Measurements from ENCODE around the gene NR3C1. TPM values are rescaled to one million over a fixed set of nuclear protein-coding genes. Genes with fewer than 3 reads are reported as not detected.
"Not testable (repeated sequence)": the region's sequence is repeated elsewhere in the genome, so short reads cannot be mapped to it uniquely, and the experiment has no call there.

Gene NR3C1
- total RNA-seq, 1 donor from 2014 or later = 45.8 TPM

GRCh38 chr5:143337946-143338345, 65.5 kb downstream of the NR3C1 start:
- DNase-seq (ENCODE audit: low spot score) = no peak

DNA sequence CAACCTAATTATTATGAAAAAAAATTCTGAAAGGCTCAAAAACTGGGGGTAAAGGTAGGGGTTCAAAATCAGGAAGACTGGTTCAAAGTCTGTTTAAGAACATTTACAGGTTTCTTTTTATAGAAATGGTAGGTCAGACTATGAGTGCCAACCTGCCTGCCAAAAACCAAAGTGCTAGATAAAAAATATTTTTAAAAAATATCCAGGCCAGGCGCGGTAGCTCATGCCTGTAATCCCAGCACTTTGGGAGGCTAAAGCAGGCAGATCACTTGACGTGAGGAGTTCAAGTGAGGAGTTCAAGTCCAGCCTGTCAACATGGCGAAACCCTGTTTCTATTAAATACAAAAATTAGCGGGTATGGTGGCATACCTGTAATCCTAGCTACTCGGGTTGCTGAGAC, 67.0 kb downstream of the NR3C1 start:
- DNase-seq (ENCODE audit: low spot score) = no peak

DNA sequence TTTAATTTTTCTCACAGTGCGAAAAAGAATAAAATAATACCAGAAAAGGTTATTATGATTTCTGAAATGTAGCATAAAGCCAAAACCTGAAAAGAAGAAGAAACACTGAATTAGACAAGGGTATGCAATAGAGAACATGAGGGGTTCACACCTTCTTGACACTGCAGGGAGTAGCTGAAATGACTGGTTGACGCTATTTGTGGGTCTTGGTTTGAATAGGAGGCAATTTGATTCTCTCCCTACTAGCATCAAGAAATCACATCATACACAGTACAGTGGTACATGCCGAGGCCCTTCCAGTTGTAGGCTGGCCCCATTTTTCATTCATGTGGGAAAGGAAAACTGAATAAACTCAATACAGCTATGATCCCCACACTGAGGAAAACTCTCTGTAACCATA, 68.6 kb downstream of the NR3C1 start:
- no peak for DNase-seq (ENCODE audit: low spot score)

- DNase-seq (ENCODE audit: low spot score) = not testable (repeated sequence)
Observed at GRCh38 chr5:143334380-143334779, 69.1 kb downstream of the NR3C1 start.

GRCh38 chr5:143331956-143332355, 71.5 kb downstream of the NR3C1 start:
- no peak for DNase-seq (ENCODE audit: low spot score)

DNA sequence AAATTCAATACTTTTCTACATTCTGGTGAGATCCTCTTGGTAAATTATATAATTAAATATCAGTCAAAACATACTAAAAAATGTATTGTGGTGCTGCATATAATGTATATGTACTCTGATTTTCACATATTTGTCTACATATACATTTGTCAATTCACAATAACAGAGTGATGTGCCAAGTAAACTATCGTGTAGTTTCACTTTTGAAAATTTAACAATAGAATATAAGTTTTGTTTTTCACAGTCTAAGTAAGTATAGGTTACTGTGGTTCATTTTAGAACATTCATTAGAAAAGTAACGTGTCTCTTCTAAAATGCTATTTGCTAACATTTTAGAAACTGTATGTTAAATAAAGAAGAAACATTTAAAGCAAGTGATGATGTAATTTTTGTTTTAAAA, 73.6 kb downstream of the NR3C1 start:
- no peak for DNase-seq (ENCODE audit: low spot score)

- no peak for DNase-seq (ENCODE audit: low spot score)
Observed at GRCh38 chr5:143328589-143329220, 74.8 kb downstream of the NR3C1 start.

GRCh38 chr5:143325086-143325485, 78.4 kb downstream of the NR3C1 start:
- DNase-seq (ENCODE audit: low spot score) = not testable (repeated sequence)

DNA sequence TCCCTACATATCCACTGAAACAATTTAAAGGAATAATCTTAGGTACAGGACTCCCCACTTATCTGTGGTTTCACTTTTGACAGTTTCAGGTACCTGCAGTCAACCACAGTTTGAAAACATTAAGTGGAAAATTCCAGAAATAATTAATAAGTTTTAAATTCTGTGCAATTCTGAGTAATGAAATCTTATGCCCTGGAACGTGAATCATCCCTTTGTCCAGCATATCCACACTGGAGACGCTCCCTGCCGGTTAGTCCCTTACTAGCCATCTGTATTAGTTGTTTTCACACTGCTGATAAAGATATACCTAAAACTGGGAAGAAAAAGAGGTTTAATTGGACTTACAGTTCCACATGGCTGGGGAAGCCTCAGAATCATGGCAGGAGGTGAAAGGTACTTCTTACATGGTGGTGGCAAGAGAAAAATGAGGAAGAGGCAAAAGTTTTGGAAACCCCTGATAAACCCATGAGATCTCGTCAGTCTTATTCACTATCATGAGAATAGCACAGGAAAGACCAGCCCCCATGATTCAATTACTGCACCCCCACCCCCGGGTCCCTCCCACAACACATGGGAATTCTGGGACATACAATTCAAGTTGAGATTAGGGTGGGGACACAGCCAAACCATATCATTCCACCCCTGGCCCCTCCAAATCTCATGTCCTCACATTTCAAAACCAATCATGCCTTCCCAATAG, 80.4 kb downstream of the NR3C1 start:
- not testable (repeated sequence) for DNase-seq (ENCODE audit: low spot score)

DNA sequence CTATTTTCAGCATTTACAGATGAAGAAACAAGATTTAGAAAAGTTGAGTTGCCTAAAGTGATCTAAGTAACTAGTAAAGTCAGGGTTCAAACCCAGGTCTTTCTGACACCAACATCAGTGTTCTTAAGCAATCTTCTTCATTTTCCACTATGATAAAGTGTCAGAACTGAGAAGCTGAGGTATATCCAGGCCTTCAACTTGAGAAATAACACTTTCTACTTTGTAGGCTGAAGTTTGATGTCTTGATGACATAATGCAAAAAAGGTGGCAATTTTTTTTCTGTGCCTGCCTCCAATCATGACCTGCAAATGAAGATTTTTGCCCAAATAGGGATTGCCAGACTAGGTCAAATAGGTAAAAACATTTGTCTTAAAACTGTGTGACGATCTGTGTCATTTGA, 81.3 kb downstream of the NR3C1 start:
- DNase-seq (ENCODE audit: low spot score) = no peak

DNA sequence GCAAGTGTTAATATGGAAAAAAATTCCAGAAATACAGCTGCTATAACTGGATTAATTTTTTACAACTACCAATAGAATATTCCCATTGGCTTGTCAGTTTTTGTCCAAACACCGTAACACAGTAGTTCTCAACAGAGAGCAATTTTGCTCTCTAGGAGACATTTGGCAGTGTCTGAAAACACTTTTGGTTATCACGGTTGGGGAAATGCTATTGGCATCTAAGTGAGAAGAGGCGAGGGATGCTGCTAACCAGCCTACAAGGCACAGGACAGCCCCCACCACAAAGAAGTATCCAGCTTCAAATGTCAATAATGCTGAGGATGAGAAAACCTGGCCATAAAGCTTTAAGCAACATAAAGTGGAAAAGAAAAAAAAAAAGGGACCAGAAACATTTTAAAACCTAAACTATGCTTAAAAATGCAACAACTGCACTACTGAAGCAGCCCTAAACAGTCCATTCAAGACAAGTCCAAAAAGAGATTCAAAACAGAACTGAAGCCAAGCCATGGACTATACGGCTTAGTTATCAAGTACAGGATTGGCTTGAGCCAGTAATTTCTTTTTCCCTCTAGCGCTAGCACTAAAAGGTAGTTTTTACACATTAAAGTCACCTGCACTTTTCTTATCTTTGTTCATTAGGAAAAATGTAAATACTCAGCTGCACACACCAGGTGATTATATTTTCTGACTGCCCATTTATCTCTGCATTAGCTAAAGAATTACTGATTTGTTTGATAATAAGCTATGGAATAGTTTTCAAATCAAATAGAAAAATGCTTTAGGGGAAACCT, 83.9 kb downstream of the NR3C1 start:
- no peak for DNase-seq (ENCODE audit: low spot score)

GRCh38 chr5:143318833-143319232, 84.7 kb downstream of the NR3C1 start:
- no peak for DNase-seq (ENCODE audit: low spot score)

DNA sequence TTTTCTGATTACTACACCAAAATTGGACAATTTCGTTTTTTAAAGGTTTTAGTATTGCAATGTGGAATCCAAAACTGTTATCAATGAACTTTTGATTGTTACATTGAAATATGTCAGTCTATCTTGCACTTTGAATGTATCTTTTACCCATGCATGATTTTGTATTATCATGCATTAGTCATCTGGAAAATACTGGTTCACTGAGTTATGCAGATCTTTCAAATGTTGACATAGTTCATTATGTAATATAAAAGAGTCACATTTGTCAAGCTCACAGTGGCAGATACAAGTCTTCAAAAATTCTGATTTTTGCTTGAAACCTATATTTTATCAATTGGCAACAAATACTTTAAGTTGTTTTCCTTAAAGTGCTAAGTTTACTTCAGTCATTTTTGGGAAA, 85.2 kb downstream of the NR3C1 start:
- DNase-seq (ENCODE audit: low spot score) = no peak

DNA sequence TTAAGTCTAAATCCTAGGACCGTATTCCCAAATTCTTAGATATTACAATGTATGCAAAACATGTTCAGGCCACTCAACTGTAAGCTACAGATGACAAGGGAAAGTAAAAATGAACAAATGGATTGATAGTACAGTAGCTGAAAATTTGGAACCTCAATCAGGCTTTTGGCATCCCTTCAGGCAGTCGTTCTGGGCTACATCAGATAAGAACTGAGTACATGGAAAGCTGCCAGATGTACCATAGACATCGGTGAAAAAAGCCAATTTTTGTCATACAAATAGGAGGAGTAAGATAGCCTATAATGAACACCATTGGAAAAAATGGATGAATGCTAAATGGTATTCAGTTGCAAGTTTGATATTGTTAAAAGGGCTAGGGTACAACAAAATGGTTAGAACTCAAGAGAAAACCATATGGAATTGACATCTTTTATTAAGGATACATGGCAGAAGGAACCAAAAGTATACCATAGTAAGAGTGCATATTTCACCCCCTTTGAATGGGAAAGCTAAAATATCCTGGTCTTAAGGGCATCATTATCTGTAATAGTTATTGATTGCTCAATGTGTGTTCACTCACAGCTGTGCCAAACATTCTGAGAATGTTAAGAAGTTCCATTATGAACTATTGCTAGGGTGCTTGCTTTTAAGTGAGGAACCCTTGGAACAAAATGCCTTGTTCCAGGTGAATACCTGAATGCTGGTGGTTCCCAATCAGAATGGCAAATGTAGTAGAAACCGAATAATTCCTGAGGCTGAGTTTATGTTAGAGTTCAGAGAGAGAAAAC, 86.4 kb downstream of the NR3C1 start:
- DNase-seq (ENCODE audit: low spot score) = no peak

DNA sequence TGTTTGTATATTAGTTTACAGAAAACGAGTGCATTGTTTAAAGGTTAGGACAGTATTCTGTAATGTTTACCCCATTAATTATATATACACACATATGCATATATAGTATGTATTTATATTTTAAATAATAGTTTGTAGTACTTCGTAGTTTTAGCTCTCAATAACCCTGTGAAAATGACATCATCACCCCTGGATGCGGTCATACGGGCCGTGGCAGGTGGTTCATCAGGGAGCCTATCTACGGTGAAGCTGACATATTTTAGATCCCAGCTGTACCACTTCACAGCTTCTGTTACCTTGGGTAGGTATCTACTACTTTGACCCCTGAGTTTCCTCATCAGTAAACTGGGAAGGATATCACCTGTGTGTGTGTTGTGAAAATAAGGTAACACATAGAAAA, 87.1 kb downstream of the NR3C1 start:
- no peak for DNase-seq (ENCODE audit: low spot score)

DNA sequence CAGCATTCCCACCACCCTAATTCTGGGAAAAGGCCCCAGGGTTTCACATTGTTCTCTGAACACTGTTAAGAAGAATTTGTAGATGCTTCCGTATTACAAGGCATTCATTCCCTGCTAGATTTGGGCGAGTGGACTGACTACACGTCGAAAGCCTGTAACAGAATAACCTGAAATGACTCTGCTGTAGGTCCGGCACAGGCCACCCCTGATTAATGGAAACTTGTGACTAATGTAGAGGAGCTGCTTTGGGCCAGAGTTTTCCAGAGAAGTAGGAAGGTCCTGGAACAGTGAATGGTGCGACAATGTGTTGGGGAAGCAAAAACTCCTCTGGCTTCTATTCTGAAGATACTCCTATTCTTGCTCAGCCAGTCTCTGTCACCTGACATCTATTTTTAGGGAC, 87.6 kb downstream of the NR3C1 start:
- DNase-seq (ENCODE audit: low spot score) = no peak

- DNase-seq (ENCODE audit: low spot score) = no peak
Observed at GRCh38 chr5:143315214-143315613, 88.3 kb downstream of the NR3C1 start.

- DNase-seq (ENCODE audit: low spot score) = no peak
Observed at GRCh38 chr5:143314659-143315058, 88.8 kb downstream of the NR3C1 start.

- DNase-seq (ENCODE audit: low spot score) = no peak
Observed at GRCh38 chr5:143314099-143314498, 89.4 kb downstream of the NR3C1 start.

GRCh38 chr5:143313298-143313852, 90.1 kb downstream of the NR3C1 start:
- DNase-seq (ENCODE audit: low spot score) = no peak

GRCh38 chr5:143312822-143313221, 90.7 kb downstream of the NR3C1 start:
- DNase-seq (ENCODE audit: low spot score) = no peak

- no peak for DNase-seq (ENCODE audit: low spot score)
Observed at GRCh38 chr5:143311955-143312354, 91.5 kb downstream of the NR3C1 start.
